HepG2 (cell line): ENCODE measurements around the gene C10orf143. TPM values are rescaled to one million over a fixed set of nuclear protein-coding genes. Genes with fewer than 3 reads are reported as not detected.

Experiments
- EED ChIP-seq: sonication (generic); formaldehyde crosslinking; IDR thresholded peaks from 2 replicates; pipeline ENCODE4 v1.5.0; 2020; ENCODE audit warnings: mild to moderate bottlenecking, missing genetic modification reagents
- FOSL2 ChIP-seq: sonication (generic); formaldehyde crosslinking; IDR thresholded peaks from 2 replicates; pipeline ENCODE4 v1.4.0; 2020; ENCODE audit warnings: missing genetic modification reagents
- GABPB1 ChIP-seq: IDR thresholded peaks from 2 replicates; pipeline ENCODE4 v1.6.1; 2016; ENCODE audit warnings: mild to moderate bottlenecking, missing genetic modification reagents, moderate library complexity, missing compliant biosample characterization
- HHEX ChIP-seq: IDR thresholded peaks from 2 replicates; pipeline ENCODE4 v1.6.1; 2016; ENCODE audit warnings: control low read depth
- HNF4G ChIP-seq, 2 experiments: sonication (generic) in 1 of 2; formaldehyde crosslinking in 1 of 2; IDR thresholded peaks; 2 replicates each; pipeline versions ENCODE4 v1.4.0 to v1.6.1; 2011 to 2020; ENCODE audit warnings: borderline replicate concordance in 2 of 2, low read depth in 2 of 2, mild to moderate bottlenecking in 2 of 2, low read length in 1 of 2, missing genetic modification reagents in 1 of 2, moderate library complexity in 1 of 2
- MXI1 ChIP-seq: IDR thresholded peaks from 3 replicates; pipeline ENCODE4 v1.6.1; 2012; ENCODE audit warnings: low read depth, low read length, inconsistent platforms, borderline replicate concordance
- NR2F2 ChIP-seq: IDR thresholded peaks from 2 replicates; pipeline ENCODE4 v1.6.1; 2012; ENCODE audit warnings: low read depth, inconsistent platforms, borderline replicate concordance
- ZBTB21 ChIP-seq: sonication (generic); formaldehyde crosslinking; IDR thresholded peaks from 2 replicates; pipeline ENCODE4 v1.4.0; 2020; ENCODE audit warnings: missing genetic modification reagents
- ZBTB25 ChIP-seq: IDR thresholded peaks from 2 replicates; pipeline ENCODE4 v1.6.1; 2018; ENCODE audit warnings: missing genetic modification reagents
- ZFP41 ChIP-seq: sonication (generic); formaldehyde crosslinking; IDR thresholded peaks from 2 replicates; pipeline ENCODE4 v1.4.0; 2020; ENCODE audit warnings: mild to moderate bottlenecking, missing genetic modification reagents, borderline replicate concordance
- ZFP62 ChIP-seq: sonication (generic); formaldehyde crosslinking; IDR thresholded peaks from 2 replicates; pipeline ENCODE4 v1.4.0; 2020; ENCODE audit warnings: missing genetic modification reagents
- ZNF101 ChIP-seq: sonication (generic); formaldehyde crosslinking; IDR thresholded peaks from 2 replicates; pipeline ENCODE4 v1.4.0; 2020; ENCODE audit warnings: mild to moderate bottlenecking, low read depth, missing genetic modification reagents, borderline replicate concordance
- ZNF333 ChIP-seq: sonication (generic); formaldehyde crosslinking; IDR thresholded peaks from 2 replicates; pipeline ENCODE4 v1.4.0; 2020; ENCODE audit warnings: mild to moderate bottlenecking, missing genetic modification reagents, borderline replicate concordance
- ZNF598 ChIP-seq: sonication (generic); formaldehyde crosslinking; IDR thresholded peaks from 2 replicates; pipeline ENCODE4 v1.5.1; 2020; ENCODE audit warnings: mild to moderate bottlenecking, missing genetic modification reagents, borderline replicate concordance
- ZNF703 ChIP-seq: sonication (generic); formaldehyde crosslinking; IDR thresholded peaks from 2 replicates; pipeline ENCODE4 v1.5.1; 2020; ENCODE audit warnings: missing genetic modification reagents, mild to moderate bottlenecking, moderate library complexity, borderline replicate concordance
- polyA plus RNA-seq, 8 experiments: library from polyadenylated mRNA; depleted of rRNA in 3 of 8; stranded (reverse) in 7 of 8; unstranded in 1 of 8; fragments of >200 nt; fragmentation: Illumina TruSeq in 4 of 8; extraction: Trizol in 4 of 8; gene quantifications; 2 replicates each; pipeline versions ENCODE4 v1.2.1 to v1.2.3, GENCODE V29; 2011 to 2016; ENCODE audit warnings: low read depth in 4 of 8, missing spikeins in 1 of 8, mixed read lengths in 1 of 8; ENCODE audit not compliant: insufficient read depth in 1 of 8
- total RNA-seq, 5 experiments: library from RNA; depleted of rRNA; stranded (reverse); fragments of >200 nt; fragmentation: Illumina TruSeq; extraction: Trizol; gene quantifications; 2 replicates each; pipeline ENCODE4 v1.2.3, GENCODE V29; 2016; ENCODE audit warnings: low read depth in 1 of 5
- TF ChIP-seq, protein P1 (sequence below): sonication (generic); formaldehyde crosslinking; IDR thresholded peaks from 2 replicates; pipeline ENCODE4 v1.8.0; 2022; ENCODE audit warnings: mild to moderate bottlenecking, missing genetic modification reagents
- TF ChIP-seq, protein P2 (sequence below): sonication (generic); formaldehyde crosslinking; IDR thresholded peaks from 2 replicates; pipeline ENCODE4 v1.5.1; 2020; ENCODE audit warnings: missing genetic modification reagents, mild to moderate bottlenecking, borderline replicate concordance
- TF ChIP-seq, protein P3 (sequence below): sonication (generic); formaldehyde crosslinking; IDR thresholded peaks from 2 replicates; pipeline ENCODE4 v1.4.0; 2020; ENCODE audit warnings: missing genetic modification reagents

C10orf143 gene
- total and polyA plus RNA-seq, 2 of the 13 experiments (the other 11 are each of a cell fraction or from before 2014, with no cell fraction given) = 0.21 to 0.91 TPM

DNA sequence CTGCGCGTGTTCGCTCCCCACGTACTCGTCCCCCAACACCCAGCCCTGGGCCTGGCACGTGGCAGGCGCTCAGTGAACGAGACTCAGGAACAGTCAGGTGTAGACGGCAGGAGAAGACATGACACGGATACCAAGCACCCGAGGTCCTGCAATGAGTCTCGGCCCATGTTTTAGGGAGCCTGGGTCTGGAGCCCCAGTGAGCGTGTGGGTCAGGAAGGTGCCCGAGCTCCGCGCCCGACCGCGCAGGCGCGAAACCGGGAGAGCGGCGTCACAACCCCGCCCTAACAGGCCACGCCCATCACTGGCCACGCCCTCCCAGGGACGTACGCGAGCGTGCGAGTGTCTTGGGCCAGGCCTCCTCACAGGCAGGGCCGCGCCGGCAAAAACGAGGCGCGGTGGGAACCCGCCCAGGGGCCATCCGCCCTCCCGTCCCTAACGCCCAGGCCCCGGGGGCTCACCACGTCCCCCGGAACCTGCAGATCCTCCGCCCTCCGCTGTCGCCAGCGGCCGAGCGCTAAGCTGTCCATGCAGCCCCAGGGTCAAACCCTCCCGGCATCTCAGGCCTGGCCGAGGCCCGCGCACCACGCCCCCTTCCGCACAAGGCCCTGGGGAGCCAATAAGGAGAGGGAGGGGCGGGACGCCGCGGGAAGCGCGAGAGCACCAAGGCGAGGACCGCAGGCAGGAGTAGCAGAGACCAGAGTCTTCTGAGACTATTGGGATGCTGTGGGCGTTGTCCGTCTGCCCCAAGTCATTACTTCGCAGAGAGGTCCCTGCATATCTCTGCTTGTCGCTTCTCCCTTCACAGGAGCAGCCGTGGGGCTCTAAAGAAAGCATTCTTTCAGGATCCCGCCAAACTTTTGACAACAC is at the start of gene C10orf143 (continued):
- TF ChIP-seq ZNF703 (no peak; the same call in 1 of the 2 replicates), FOSL2 (CRISPR knock-in tag) (no peak), ZNF333 (CRISPR knock-in tag) (peak; percentile 59; the same call in 1 of the 2 replicates), ZBTB25 (CRISPR knock-in tag) (peak; percentile 74; the same call in 1 of the 2 replicates), HHEX (CRISPR knock-in tag) (no peak), ZNF598 (CRISPR knock-in tag) (peak; percentile 63; the same call in 1 of the 2 replicates), MXI1 (peak; percentile 57; the same call in 2 of the 3 replicates), ZNF101 (CRISPR knock-in tag) (no peak), NR2F2 (no peak; the same call in 1 of the 2 replicates), ZFP62 (CRISPR knock-in tag) (no peak), EED (CRISPR knock-in tag) (0 out of 2 replicates have a peak, but pooled peaks have one; percentile 44), HNF4G (IDR thresholded peaks at IDR 0.05; ENCODE audit: borderline replicate concordance, low read depth, low read length) (no peak), HNF4G (CRISPR knock-in tag; IDR thresholded peaks at IDR 0.05; ENCODE audit: borderline replicate concordance, low read depth) (0 out of 2 replicates have a peak, but pooled peaks have one; percentile 46), ZBTB21 (CRISPR knock-in tag) (no peak), GABPB1 (peak; percentile 87), ZFP41 (CRISPR knock-in tag) (peak; percentile 56; the same call in 1 of the 2 replicates)
- TF ChIP-seq, protein P1, sequence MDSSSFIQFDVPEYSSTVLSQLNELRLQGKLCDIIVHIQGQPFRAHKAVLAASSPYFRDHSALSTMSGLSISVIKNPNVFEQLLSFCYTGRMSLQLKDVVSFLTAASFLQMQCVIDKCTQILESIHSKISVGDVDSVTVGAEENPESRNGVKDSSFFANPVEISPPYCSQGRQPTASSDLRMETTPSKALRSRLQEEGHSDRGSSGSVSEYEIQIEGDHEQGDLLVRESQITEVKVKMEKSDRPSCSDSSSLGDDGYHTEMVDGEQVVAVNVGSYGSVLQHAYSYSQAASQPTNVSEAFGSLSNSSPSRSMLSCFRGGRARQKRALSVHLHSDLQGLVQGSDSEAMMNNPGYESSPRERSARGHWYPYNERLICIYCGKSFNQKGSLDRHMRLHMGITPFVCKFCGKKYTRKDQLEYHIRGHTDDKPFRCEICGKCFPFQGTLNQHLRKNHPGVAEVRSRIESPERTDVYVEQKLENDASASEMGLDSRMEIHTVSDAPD (CRISPR knock-in tag) = no peak; the same call in 1 of the 2 replicates
- TF ChIP-seq, protein P2, sequence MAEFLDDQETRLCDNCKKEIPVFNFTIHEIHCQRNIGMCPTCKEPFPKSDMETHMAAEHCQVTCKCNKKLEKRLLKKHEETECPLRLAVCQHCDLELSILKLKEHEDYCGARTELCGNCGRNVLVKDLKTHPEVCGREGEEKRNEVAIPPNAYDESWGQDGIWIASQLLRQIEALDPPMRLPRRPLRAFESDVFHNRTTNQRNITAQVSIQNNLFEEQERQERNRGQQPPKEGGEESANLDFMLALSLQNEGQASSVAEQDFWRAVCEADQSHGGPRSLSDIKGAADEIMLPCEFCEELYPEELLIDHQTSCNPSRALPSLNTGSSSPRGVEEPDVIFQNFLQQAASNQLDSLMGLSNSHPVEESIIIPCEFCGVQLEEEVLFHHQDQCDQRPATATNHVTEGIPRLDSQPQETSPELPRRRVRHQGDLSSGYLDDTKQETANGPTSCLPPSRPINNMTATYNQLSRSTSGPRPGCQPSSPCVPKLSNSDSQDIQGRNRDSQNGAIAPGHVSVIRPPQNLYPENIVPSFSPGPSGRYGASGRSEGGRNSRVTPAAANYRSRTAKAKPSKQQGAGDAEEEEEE = peak; percentile 60; the same call in 1 of the 2 replicates
- TF ChIP-seq, protein P3, sequence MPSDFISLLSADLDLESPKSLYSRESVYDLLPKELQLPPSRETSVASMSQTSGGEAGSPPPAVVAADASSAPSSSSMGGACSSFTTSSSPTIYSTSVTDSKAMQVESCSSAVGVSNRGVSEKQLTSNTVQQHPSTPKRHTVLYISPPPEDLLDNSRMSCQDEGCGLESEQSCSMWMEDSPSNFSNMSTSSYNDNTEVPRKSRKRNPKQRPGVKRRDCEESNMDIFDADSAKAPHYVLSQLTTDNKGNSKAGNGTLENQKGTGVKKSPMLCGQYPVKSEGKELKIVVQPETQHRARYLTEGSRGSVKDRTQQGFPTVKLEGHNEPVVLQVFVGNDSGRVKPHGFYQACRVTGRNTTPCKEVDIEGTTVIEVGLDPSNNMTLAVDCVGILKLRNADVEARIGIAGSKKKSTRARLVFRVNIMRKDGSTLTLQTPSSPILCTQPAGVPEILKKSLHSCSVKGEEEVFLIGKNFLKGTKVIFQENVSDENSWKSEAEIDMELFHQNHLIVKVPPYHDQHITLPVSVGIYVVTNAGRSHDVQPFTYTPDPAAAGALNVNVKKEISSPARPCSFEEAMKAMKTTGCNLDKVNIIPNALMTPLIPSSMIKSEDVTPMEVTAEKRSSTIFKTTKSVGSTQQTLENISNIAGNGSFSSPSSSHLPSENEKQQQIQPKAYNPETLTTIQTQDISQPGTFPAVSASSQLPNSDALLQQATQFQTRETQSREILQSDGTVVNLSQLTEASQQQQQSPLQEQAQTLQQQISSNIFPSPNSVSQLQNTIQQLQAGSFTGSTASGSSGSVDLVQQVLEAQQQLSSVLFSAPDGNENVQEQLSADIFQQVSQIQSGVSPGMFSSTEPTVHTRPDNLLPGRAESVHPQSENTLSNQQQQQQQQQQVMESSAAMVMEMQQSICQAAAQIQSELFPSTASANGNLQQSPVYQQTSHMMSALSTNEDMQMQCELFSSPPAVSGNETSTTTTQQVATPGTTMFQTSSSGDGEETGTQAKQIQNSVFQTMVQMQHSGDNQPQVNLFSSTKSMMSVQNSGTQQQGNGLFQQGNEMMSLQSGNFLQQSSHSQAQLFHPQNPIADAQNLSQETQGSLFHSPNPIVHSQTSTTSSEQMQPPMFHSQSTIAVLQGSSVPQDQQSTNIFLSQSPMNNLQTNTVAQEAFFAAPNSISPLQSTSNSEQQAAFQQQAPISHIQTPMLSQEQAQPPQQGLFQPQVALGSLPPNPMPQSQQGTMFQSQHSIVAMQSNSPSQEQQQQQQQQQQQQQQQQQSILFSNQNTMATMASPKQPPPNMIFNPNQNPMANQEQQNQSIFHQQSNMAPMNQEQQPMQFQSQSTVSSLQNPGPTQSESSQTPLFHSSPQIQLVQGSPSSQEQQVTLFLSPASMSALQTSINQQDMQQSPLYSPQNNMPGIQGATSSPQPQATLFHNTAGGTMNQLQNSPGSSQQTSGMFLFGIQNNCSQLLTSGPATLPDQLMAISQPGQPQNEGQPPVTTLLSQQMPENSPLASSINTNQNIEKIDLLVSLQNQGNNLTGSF (CRISPR knock-in tag) = no peak; the same call in 1 of the 2 replicates
